GM18507 (cell line): Measurements from ENCODE around the gene SPATA33.
"Not testable (repeated sequence)": the region's sequence is repeated elsewhere in the genome, so short reads cannot be mapped to it uniquely, and the experiment has no call there.

Experiments
- DNase-seq: peaks from one replicate; pipeline ENCODE4 v3.0.0; 2011; ENCODE audit warnings: low read depth; ENCODE audit not compliant: insufficient read length; ENCODE audit errors: extremely low spot score
- FAIRE-seq: peaks from 2 replicates; lab custom pipeline; 2011; peaks lifted over from hg19 to GRCh38; lab: Jason Lieb, UNC

The SPATA33 gene

DNA sequence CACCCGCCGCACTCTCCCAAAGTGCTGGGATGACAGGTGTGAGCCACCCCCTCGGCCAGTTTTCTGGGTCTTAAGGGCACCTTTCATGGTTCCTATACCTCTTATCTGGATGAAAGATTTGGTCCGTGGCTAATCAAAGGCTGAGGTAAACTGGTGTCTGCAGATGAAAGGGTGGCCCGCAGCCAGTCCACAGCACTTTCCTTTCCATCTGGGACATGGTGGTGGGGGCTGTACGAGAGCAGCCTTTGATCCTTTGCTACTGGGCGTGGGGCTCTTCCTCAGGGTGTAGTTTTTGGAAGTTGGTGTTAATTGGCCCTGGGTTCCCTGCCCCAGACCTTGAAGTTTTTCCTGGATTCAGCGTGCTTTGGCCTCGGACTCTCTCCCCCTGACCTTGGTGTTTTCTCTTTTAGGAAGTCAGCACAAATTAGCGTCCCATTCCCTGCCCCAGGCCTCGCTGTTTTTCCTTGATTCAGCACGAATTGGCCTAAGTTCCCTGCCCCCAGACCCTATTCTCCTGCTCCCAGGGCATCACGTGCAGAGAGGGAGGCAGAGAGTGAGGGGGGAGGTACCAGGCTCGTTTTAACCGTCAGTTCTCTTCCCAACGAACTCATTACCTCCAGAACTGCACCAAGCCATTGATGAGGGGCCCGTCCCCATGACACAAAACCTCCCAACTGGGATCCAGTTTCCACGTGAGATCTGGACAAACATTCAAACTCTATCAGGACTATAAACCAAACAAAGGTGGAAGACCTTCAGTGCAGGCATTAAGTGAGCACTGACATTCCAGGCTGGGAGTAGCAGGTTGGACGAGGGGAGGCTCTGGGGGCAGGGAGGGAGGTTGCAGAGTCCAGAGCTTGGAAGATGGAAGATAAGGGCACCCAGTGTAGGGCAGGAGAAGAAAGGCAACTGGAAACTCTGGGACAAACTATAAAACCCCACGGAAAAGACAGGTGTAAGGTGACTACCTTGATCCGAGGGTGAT is 32.6 kb upstream of the SPATA33 start:
- no peak for FAIRE-seq
- DNase-seq: no peak

DNA sequence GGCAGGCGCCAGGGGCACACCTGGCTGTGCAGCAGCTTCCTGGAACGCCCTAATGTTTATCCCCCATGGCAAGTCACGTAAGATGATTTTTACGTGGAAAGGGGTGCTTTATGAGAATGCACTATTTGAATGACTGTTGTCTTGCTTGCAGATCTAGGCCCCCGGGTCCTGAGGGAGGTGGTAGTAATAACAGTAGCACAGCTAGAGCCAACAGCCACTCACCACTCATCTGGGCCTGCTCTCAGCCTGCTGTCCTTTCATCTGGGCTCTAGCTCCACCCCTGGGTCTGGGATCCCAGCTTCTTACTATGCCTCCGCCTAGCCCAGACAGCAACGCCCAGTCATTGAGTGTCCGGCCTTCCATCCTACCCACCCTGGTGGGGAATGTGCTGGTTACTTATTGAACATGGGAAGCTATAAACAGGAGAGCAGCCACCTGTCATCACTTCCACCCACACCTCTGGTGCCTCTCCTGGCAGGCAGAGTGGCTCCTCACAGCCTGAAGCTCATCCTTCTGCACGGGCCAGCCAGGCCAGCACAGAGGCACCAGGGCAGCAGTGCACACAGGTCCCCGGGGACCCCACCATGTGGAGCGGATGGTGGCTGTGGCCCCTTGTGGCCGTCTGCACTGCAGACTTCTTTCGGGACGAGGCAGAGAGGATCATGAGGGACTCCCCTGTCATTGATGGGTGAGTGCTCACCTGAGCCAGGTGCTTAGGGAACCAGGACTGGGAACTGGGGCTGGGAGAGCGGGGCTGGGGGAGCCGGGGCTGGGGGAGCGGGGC is 27.6 kb upstream of the SPATA33 start:
- FAIRE-seq: no peak
- no peak for DNase-seq

DNA sequence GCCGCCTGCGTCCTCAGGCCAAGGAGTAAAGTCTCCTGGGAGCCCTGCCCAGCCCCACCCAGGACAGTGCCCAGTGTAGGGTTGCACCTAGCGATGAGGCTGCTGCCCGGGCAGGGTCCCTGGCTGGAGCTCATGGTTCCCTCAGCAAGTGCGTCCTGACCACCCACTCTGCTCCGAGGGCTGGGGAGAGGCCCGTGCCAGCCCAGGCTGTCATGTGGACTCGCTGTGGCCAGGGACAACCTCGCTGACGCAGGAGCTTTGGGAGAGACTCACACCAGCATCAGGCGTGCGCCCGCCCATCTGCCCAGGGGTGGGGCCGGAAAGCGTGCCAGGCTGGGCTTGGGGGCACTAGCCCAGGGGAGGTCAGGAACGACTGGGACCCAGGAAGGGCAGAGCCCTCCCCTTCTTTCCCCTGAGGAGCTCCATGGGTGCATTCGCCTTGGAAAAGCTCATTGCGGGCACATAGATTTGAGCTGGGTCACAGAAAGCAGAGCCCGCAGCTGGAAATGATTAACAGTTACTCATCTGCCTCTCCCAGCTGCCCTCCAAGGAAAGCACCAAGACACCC is 24.5 kb upstream of the SPATA33 start:
- FAIRE-seq: no peak
- no peak for DNase-seq

DNA sequence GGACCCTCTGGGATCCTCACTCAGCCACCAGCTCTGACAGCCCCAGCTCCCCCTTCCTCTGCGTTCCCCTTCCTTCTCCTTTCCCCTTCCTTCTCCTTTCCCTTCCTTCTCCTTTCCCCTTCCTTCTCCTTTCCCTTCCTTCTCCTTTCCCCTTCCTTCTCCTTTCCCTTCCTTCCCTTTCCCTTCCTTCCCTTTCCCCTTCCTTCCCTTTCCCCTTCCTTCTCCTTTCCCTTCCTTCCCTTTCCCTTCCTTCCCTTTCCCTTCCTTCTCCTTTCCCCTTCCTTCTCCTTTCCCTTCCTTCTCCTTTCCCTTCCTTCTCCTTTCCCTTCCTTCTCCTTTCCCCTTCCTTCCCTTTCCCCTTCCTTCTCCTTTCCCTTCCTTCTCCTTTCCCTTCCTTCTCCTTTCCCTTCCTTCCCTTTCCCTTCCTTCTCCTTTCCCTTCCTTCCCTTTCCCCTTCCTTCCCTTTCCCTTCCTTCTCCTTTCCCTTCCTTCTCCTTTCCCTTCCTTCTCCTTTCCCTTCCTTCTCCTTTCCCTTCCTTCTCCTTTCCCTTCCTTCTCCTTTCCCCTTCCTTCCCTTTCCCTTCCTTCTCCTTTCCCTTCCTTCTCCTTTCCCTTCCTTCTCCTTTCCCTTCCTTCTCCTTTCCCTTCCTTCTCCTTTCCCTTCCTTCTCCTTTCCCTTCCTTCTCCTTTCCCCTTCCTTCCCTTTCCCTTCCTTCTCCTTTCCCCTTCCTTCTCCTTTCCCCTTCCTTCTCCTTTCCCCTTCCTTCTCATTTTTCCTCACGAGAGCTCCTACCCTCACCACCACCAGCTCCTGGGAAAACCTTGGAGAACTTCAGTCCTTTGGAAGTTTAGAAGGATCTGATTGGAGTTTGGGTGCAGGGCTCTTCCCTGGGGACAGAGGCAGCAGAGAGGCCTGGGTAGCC is 22.9 kb upstream of the SPATA33 start:
- peak; percentile 65 for FAIRE-seq
- DNase-seq: not testable (repeated sequence)

DNA sequence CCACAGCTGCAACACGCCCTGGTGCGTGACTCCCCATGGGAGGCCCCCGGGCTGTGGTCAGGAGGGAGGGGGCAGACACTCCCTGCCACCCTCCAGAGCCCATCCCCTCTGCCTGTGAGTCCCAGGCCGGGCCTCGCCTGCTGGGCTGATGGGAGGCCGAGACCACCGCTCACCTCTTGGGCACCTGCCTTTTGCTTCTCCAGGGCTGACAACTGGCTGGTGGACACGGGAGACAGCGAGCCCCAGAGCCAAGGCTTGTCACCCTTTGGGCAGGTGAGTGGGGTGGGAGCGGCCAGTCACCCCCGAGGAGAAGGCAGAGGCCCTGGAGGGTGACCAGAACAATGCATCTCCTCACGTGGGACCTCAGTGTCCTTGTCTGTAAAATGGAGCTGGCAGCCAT is 21.0 kb upstream of the SPATA33 start:
- FAIRE-seq (no peak), DNase-seq (no peak)

DNA sequence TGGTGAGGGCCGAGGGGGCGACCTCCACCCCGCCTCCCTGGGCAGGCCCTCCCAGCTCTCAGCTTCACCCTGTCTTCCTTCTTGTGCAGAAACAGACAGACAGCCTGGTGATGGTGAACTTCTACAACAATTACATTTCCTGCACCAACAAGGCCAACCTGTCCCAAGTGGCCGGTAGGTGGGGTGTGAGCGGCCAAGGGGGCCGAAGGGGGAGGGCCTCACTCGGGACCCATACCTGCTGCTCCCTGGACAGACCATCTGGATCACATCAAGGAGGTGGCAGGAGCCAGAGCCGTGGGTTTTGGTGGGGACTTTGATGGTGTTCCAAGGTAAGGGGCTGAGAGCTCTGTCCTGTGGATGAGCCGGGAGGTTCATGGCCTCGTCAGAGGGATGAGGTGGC is 20.3 kb upstream of the SPATA33 start:
- DNase-seq: no peak
- FAIRE-seq: no peak

DNA sequence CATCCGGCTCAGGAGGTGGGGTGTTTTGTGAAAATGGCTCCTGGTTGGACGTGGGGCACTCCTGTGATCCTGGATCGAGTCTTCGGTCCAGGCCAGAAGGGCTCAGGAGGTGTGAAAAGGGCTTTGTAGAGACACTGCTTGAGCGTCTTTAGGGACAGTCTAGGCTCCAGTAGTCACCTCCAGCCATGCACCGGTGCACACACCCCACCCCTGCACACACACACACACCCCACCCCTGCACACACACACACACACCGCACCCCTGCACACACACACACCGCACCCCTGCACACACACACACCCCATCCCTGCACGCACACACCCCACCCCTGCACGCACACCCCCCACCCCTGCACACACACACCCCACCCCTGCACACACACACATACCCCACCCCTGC is 19.2 kb upstream of the SPATA33 start:
- FAIRE-seq (no peak), DNase-seq (no peak)

DNA sequence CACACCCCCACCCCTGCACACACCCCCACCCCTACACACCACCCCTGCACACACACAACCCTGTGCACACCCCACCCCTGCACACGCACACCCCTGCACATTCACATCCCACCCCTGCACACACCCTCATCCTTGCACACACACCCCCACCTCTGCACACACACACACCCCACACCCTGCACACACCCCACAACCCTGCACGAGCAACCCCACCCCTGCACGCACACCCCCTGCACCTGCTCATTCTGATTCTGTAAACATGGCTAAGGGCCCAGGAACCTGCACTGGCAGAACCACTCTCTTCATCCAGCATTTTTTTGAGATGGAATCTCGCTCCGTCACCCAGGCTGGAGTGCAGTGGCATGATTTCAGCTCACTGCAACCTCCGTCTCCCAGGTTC is 18.3 kb upstream of the SPATA33 start:
- DNase-seq: no peak
- FAIRE-seq: no peak

DNA sequence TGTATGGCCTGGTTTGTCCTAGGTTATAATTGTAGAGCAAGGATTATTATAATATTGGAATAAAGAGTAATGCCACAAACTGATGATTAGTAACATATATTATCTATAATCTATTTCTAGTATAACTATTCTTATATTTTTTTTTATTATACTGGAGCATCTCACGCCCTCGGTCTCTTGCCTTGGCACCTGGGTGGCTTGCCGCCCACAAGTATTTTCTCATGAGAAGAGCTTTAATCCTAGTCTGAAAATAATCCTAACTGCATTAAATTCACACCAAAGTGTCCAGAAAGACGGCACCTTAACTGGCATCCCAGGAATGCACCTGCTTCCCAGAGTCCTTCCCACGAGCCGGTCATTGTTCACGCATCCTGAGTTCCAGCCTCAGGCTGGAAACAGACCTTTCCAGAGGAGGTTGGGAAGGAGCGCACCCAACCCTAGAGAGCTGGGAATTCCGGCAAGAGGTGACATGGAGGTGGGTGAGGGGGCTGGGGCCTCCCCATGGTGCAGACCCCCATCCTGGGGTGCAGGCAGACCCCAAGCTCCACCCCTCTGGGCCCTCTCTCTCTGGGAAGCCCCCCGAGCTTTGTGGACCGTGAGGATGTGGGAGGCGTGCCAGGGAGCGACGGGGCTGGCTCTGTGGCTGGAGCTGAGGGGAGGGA is 16.0 kb upstream of the SPATA33 start:
- FAIRE-seq (no peak), DNase-seq (no peak)

DNA sequence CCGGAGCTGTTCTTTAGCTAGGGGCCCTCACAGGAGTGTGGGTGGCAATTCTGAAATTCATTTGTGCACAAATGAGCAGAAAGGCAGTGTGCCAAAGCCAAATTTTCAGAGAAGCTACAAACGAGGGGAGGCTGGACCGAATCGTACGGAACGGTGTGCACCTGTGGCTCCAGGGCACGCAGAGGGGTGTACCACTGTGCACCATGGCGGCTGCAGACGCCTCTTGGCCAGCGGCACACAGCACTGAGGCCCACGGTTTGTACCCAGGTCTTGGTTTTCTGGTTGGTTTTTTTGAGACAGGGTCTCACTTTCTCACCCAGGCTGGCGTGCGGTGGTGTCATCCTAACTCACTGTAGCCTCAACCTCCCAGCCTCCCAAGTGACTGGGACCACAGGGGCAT is 15.1 kb upstream of the SPATA33 start:
- FAIRE-seq (no peak), DNase-seq (no peak)

DNA sequence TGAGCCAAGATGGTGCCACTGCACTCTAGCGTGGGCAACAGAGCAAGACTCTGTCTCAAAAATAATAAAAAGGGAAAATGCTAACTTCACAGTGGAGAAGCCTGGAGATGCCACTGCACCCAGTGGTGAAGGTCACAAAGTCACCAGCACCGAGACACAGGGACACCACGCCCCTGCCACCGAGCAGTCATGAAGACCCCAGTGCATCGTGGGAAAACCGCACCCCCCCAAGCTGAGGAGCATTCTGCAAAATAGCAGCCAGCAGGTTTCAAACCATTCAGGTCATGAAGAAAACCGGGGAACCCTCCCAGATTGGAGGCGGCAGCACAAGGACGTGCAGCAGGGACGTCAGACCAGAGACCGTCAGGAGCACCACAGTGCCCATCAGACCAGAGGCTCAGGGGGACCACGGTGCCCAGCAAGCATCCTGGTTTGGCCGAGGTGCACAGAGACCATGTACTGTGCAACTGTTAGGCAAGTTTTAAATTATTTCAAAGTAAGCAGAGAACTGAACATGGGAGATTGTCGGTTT is 13.8 kb upstream of the SPATA33 start:
- DNase-seq: no peak
- no peak for FAIRE-seq

DNA sequence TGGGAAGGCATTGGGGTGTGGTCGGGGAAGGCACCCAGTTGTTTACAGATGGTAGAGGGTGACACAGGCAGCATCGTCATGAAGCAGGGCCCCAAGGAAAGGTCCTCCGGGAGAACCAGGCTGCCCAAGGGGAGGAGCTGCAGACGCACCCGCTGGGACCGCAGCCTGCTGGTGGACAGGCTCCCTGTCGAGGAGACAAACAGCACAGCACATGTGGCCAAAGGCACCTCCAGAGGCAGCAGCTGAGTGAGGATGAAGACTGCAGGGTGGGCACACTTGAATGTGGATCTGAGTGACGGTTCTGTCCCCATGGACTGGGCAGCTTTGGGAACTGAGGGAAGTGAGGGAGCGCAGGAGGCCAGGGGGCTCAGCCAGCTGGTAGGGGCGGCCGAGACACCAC is 12.5 kb upstream of the SPATA33 start:
- FAIRE-seq (no peak), DNase-seq (no peak)

DNA sequence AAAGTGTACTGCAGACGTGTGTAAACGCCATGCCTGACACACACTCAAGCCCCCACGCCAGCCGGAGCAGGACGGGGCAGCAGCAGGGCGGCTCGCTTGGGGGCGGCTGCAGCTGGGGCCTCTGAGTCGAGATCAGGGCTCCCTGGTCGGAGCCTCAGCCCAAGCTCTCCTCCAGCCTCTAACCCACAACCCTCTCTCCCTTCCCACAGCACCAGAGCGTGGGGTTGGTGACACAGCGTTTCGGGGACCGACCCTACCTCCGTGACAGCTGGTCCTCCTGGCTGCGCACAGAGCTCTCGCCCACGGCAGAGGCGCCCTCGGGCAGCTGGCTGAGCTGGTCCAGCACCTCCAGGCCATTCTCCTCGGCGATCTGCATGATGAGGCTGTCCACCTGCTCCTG is 11.4 kb upstream of the SPATA33 start:
- DNase-seq: no peak
- FAIRE-seq: no peak

DNA sequence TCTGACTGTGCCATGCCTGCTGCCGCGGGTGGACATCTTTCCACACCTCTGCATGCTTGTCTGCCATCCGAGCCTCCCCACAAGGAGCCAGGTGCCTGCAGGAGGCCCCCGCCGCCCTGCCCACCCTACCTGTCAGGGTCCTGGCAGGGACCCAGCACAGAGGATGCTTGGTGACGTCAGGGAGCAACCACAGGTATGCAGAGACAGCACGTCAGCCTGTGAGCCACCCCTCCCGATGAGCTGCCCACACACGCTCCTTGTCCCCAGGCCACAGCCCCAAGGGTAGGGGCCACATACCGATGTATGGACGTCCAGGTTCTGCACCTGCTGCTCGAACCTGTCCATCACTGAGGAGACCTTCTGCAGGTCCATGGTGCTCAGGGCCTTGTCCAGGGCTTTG is 10.7 kb upstream of the SPATA33 start:
- FAIRE-seq (no peak), DNase-seq (no peak)

DNA sequence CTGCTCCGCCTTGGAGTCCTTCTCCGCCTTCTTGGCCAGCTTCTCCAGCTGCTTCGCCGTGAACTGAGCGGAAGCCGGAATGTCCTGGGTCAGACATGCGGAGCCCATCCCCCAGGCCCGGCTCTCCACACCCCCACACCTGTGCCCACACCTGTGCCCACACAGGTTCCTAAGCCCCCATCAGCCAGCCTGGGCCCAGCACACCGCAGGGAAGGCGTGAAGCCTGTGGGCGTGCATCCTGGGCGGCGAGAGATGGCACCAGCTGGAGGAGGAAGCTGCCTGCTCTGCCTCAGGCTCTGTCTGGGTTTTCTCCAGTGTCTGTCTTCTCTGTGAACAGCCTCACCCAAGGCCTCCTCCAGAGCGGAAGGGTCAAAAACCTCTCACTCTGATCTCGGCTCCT is 6.1 kb upstream of the SPATA33 start:
- DNase-seq (no peak), FAIRE-seq (no peak)

DNA sequence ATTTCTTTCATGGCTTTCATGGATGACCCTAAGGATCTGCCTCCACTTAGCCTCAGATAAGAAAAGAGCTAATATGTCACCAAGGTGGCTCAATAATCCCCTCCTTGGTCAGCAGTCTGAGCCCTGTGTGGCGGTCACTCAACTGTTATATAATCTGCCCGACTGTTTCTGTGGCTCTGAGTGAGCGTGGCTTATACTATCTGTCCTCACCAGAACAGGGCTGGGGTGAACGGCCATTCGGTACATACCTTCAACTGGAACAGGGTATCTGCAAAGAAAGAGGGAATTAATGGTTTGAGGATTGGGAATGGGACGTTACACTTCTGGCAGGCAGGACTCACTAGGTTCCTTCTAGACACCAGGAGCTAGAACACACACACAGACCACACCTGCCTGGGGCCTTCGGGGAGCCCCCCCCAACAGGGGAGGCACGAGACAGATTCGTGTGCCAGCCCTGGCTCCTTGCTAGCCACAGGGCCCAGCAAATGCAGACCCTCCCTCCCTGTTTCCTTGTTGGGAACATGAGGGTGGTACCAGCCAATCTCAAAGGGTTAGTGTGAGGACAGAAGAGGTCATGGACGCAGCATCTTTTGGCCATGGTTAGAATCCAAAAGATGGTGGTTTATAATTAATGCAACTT is 3.9 kb upstream of the SPATA33 start:
- FAIRE-seq (no peak), DNase-seq (no peak)

DNA sequence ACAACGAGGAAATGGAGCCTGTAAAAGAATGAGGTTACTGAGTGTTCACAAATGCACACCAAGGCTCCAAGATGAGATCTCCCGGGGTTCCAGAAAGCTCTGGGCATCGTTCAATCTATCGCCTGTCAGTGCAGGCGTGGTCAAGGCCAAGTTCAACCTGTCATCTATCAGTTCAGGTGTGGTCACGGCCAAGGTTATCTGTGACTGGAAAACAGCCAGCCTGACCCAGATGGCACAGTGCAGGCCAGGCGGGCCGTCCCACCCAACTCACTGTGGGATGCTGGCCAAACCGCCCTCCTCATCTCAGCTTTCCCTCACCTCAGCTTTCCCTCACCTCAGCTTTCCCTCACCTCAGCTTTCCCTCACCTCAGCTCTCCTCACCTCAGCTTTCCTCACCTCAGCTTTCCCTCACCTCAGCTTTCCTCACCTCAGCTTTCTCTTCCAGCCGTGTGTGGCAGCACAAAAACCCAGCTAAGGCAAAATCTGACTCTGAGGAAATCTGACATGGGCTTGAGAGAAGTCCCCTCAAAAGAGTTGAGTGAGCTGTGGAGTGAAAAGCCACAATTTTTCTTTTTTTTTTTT is 2.5 kb upstream of the SPATA33 start:
- FAIRE-seq (no peak), DNase-seq (no peak)
